Activated naive CD4-positive, alpha-beta T cell treated with anti-CD3 and anti-CD28 coated beads, Interleukin-2, amount 50 U/mL, for 72 hours (primary cell): Measurements from ENCODE around the gene LCOR. TPM values are rescaled to one million over a fixed set of nuclear protein-coding genes. Genes with fewer than 3 reads are reported as not detected.
"Not testable (repeated sequence)": the region's sequence is repeated elsewhere in the genome, so short reads cannot be mapped to it uniquely, and the experiment has no call there.

Experiments used
- ATAC-seq, 2 donors: fragments of 150-1000 bp; cut with Tn5 transposase; 2 replicates each; pipeline ENCODE4 v1.10.0; 2021; ENCODE audit warnings: mild to moderate bottlenecking in 2 of 2, moderate library complexity in 2 of 2
- DNase-seq, 2 donors: peaks; one replicate each; pipeline ENCODE4 v3.0.0; 2021 to 2022; ENCODE audit warnings: low spot score in 2 of 2
- H3K27ac Mint-ChIP-seq, 2 donors: one replicate each; pipeline ENCODE4 v1.8.0; 2022; ENCODE audit warnings: mild to moderate bottlenecking in 2 of 2, mixed read lengths in 2 of 2
- H3K36me3 Mint-ChIP-seq, 2 donors: one replicate each; pipeline ENCODE4 v1.8.0; 2022; ENCODE audit warnings: mixed read lengths in 2 of 2
- H3K9me3 Mint-ChIP-seq, 2 donors: one replicate each; pipeline ENCODE4 v1.8.0; 2022; ENCODE audit warnings: mixed read lengths in 2 of 2
- total RNA-seq, 2 donors: library from RNA; stranded (reverse); gene quantifications; one replicate each; pipeline ENCODE4 v1.2.3, GENCODE V29; 2022

The LCOR gene
- total RNA-seq, 2 donors from 2014 or later: 27.1 to 30.0 TPM

- H3K9me3 Mint-ChIP-seq: no peaks in the 10 kb centered on the region
- H3K27ac Mint-ChIP-seq: no peak overlapping the region
- DNase-seq (peak in 1 of 2 donors; percentile 39), ATAC-seq (no peak)
- no peaks in the 10 kb centered on the region for H3K36me3 Mint-ChIP-seq
Measured at GRCh38 chr10:97019213-97019844, 187.2 kb downstream of the LCOR start.

GRCh38 chr10:97020452-97021400 is 188.6 kb downstream of the LCOR start:
- ATAC-seq (no peak), DNase-seq (peak in 1 of 2 donors; percentile 34)
- H3K27ac Mint-ChIP-seq: peak overlapping the region in 1 of 2 donors; percentile 36
- H3K9me3 Mint-ChIP-seq: no peaks in the 10 kb centered on the region
- no peaks in the 10 kb centered on the region for H3K36me3 Mint-ChIP-seq

GRCh38 chr10:97022616-97023015 is 190.5 kb downstream of the LCOR start:
- Mint-ChIP-seq H3K36me3 (no peaks in the 10 kb centered on the region), H3K27ac (no peak overlapping the region), H3K9me3 (no peaks in the 10 kb centered on the region)
- ATAC-seq (no peak), DNase-seq (no peak)

DNA sequence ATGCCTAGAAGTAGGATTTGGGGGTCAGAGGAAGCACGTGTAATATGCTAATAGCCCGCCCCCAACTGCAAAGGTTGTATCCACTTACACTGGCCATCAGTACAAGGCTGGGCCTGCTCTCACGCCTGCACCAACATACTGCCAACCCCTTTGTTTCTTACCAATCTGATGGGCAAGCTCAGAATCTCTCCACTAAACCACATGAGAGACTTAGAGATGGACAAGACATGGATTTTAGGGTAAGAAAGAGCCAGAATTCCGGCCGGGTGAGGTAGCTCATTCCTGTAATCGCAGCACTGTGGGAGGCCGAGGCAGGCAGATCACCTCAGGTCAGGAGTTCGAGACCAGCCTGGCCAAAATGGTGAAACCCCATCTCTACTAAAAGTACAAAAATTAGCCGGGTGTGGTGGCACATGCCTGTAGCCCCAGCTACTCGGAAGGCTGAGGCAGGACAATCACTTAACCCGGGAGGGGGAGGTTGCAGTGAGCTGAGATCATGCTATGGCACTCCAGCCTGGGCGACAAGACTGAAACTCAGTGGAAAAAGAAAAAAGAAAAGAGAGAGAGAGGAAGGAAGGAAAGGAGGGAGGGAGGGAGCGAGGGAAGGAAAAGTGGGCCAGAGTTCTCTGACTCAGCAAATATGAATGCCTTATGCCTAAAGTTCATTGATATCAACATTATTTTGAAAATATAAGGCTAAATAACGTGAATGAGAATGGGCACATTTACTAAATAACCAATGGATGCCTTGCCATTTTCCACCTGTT is 191.5 kb downstream of the LCOR start:
- H3K27ac Mint-ChIP-seq: peak overlapping the region in 1 of 2 donors; percentile 47
- no peak for ATAC-seq
- H3K36me3 Mint-ChIP-seq: no peaks in the 10 kb centered on the region
- no peak for DNase-seq
- H3K9me3 Mint-ChIP-seq: no peaks in the 10 kb centered on the region

DNA sequence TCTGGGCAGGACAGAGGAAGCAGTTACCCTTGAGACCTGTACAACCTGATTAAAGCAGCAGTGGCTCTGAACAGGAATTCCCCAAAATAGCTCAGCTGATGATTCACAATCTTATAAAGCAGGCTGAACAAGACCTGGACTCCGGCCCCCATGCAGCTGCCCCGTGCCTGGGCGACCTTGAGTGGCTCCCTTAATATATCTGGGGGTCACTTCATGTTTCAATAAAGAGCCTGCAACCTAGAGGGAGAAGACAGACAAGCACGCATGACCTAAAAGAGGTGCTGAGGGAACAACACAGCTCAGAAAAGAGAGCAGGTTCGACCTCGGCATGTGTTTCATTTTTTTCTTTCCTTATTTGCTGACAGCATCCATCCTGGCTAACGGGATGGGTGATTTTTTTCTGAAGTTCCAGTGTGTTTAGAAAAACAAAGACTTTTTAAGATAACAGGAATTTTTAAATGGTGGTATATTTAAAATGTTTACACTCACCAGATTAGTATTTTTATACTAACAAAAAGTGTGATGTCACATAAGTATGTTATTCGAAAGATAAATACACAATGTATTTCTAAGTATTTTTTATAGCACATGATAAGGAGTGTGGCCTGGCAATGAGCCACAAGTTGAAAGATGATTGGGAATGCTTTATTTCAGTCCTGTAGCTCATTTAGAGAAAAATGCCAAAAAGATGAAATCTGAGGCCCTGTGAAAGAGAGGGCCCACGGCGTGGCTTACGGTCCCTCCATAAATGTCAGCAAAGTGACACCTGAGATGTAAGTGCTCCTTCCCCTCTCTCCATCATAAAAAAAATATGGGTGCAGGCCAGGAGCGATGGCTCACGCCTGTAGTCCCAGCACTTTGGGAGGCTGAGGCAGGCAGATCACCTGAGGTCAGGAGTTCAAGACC is 192.3 kb downstream of the LCOR start:
- DNase-seq (no peak), ATAC-seq (no peak)
- H3K27ac Mint-ChIP-seq: no peak overlapping the region
- no peaks in the 10 kb centered on the region for H3K9me3 Mint-ChIP-seq
- H3K36me3 Mint-ChIP-seq: no peaks in the 10 kb centered on the region

- ATAC-seq (peak; percentile 79 to 81), DNase-seq (peak in 1 of 2 donors; percentile 62)
- Mint-ChIP-seq H3K27ac (no peak overlapping the region), H3K9me3 (no peaks in the 10 kb centered on the region), H3K36me3 (no peaks in the 10 kb centered on the region)
Measured at GRCh38 chr10:97025613-97026242, 193.6 kb downstream of the LCOR start.

- DNase-seq (no peak), ATAC-seq (no peak)
- Mint-ChIP-seq H3K36me3 (no peaks in the 10 kb centered on the region), H3K27ac (no peak overlapping the region), H3K9me3 (no peaks in the 10 kb centered on the region)
Measured at GRCh38 chr10:97028126-97028831, 196.2 kb downstream of the LCOR start.

DNA sequence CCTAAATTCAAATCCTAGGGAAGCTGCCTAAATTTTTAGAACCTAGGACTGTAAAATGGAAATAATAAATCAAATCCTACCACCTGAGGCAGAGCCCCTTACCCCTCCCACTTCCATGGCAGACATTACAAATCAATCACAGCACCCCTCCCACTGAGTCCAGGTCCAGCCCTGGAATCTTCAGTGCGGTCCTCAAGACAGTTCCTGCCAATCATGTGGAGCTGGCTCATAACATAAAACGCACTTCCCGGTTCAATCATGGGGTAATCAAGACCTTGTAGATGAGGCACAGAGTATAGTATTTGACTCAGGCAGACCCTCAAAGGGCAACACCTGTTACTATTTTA is 196.7 kb downstream of the LCOR start:
- no peaks in the 10 kb centered on the region for H3K9me3 Mint-ChIP-seq

GRCh38 chr10:97029271-97029670 is 197.2 kb downstream of the LCOR start:
- ATAC-seq: no peak
- no peaks in the 10 kb centered on the region for H3K9me3 Mint-ChIP-seq
- H3K27ac Mint-ChIP-seq: no peak overlapping the region
- DNase-seq: no peak
- H3K36me3 Mint-ChIP-seq: no peaks in the 10 kb centered on the region

More for the DNA sequence above, 196.7 kb downstream of the LCOR start:
- Mint-ChIP-seq H3K36me3 (no peaks in the 10 kb centered on the region), H3K27ac (no peak overlapping the region)
- no peak for ATAC-seq
- no peak for DNase-seq

DNA sequence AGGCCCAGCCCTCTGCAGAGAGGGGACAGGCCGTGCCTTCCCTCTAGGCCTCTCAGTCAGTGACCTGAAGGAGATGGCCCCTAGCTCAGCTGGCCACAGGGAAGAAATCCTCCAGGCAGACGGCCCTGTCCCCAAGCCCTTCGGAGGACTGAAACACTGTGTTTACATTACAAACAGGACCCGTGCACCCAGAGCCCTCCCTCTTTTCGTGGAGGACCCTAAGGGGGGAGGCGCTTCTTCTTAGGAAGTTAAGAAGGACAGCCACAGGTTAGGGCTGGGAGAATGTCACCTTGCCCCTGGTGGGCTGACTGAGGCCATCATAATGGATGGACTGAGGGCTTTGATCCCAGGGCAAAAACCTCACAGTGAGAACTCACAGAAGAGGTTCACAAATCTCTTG is 198.8 kb downstream of the LCOR start:
- H3K27ac Mint-ChIP-seq: peak overlapping the region in 1 of 2 donors; percentile 29
- DNase-seq: no peak
- ATAC-seq: no peak
- no peaks in the 10 kb centered on the region for H3K36me3 Mint-ChIP-seq
- H3K9me3 Mint-ChIP-seq: no peaks in the 10 kb centered on the region

DNA sequence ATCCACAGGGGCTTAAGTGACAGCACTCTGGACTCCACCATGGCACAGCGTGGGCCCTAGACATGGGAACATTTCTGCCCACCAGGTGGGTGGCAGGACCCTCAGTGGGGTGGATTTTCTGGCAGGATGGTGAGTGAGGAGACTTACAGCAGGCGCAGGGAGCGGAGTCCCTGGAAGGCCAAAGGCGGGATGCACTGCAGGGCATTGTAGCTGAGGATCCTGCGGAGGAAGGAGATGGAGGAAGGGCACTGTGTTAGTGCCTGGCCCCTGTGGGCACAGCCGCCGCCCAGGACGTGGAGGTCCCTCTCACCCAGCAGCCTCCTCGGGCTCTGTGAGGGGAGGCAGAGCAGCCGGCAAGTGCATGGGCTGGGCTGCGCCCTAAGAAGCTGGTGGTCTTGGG is 199.4 kb downstream of the LCOR start:
- Mint-ChIP-seq H3K9me3 (no peaks in the 10 kb centered on the region), H3K36me3 (no peaks in the 10 kb centered on the region), H3K27ac (peak overlapping the region in 1 of 2 donors; percentile 29)
- no peak for ATAC-seq
- DNase-seq: no peak

DNA sequence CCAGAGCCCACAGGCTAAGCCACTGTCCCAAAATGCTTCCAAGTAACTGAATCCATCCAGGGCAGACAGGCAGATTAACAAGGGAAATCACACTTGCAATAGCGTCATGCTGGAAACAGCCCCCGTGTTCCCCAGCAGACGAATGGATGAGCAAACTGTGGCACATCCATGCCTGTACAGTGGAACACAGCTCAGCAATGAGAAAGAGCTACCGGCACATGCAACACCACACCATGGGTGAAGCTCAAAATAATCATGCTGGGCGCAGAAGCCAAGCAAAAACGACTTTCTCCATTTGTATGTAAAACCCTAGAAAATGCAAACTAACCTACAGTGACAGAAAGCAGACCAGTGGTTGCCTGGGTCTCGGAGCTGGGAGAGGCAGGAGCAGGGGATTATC is 200.5 kb downstream of the LCOR start:
- Mint-ChIP-seq H3K27ac (no peak overlapping the region), H3K9me3 (no peaks in the 10 kb centered on the region), H3K36me3 (no peaks in the 10 kb centered on the region)
- ATAC-seq: no peak
- no peak for DNase-seq

DNA sequence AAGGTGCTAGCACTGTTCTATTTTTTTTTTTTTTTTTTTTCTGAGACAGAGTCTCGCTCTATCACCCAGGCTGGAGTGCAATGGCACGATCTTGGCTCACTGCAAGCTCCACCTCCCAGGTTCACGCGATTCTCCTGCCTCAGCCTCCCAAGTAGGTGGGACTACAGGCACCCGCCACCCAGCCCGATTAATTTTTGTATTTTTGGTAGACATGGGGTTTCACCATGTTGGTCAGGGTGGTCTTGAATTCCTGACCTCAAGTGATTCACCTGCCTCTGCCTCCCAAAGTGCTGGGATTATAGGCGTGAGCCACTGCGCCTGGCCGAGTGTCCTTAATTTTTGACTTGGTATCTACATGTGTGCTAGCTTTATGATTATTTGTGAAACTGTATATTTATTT is 201.7 kb downstream of the LCOR start:
- not testable (repeated sequence) for DNase-seq, H3K9me3 Mint-ChIP-seq, ATAC-seq, H3K27ac Mint-ChIP-seq, H3K36me3 Mint-ChIP-seq

DNA sequence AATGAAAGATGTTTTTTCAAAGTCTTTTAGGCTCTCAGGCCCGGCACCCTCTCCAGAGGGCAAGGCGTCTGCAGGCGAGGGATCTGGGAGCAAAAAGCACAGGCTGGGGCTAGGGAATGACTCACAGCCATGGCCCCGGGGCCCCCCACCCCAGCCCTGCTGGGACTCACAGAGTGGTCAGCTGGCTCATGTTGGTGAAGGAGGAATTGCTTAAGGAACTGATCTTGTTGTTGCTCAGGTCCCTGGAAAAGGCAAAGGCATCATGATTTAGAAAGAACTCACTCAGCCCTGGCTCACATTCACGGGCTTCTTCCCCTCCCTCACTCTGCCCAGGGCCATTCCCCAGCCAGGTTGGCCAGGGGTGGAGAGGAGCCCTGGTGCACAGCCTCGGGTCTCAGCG is 202.2 kb downstream of the LCOR start:
- no peak for DNase-seq
- ATAC-seq: no peak
- Mint-ChIP-seq H3K36me3 (no peaks in the 10 kb centered on the region), H3K9me3 (no peaks in the 10 kb centered on the region), H3K27ac (no peak overlapping the region)

GRCh38 chr10:97034958-97035769 is 203.1 kb downstream of the LCOR start:
- Mint-ChIP-seq H3K27ac (no peak overlapping the region), H3K9me3 (no peaks in the 10 kb centered on the region), H3K36me3 (no peaks in the 10 kb centered on the region)
- DNase-seq (no peak), ATAC-seq (no peak)
